IMR-90 (cell line): ENCODE measurements around the gene PRKCA.

Experiments
- BHLHE40 ChIP-seq: fragments of 150-350 bp; IDR thresholded peaks from 2 replicates; pipeline ENCODE4 v1.6.1; 2016; ENCODE audit warnings: mild to moderate bottlenecking, low read depth, low read length
- CEBPB ChIP-seq: IDR thresholded peaks from 2 replicates; pipeline ENCODE4 v1.6.1; 2012; ENCODE audit warnings: low read depth, low read length, improper control_type of control experiment
- CTCF ChIP-seq: conservative IDR thresholded peaks from 2 replicates; pipeline ENCODE4 v1.5.1; 2012; ENCODE audit warnings: mild to moderate bottlenecking, low read depth, low read length, improper control_type of control experiment
- FOS ChIP-seq: fragments of 150-350 bp; IDR thresholded peaks from 2 replicates; pipeline ENCODE4 v1.6.1; 2016; ENCODE audit warnings: low read depth, low read length
- MAFK ChIP-seq: IDR thresholded peaks from 2 replicates; pipeline ENCODE4 v1.6.1; 2012; ENCODE audit warnings: low read depth, low read length, improper control_type of control experiment
- POLR2A ChIP-seq: IDR thresholded peaks from 2 replicates; pipeline ENCODE4 v1.6.1; 2012; ENCODE audit warnings: mild to moderate bottlenecking, low read depth, low read length
- RAD21 ChIP-seq: IDR thresholded peaks from 2 replicates; pipeline ENCODE4 v1.6.1; 2012; ENCODE audit warnings: low read length, improper control_type of control experiment
- RCOR1 ChIP-seq: IDR thresholded peaks from 2 replicates; pipeline ENCODE4 v1.6.1; 2012; ENCODE audit warnings: mild to moderate bottlenecking, low read length, improper control_type of control experiment; ENCODE audit not compliant: insufficient replicate concordance
- USF2 ChIP-seq: fragments of 150-350 bp; IDR thresholded peaks from 2 replicates; pipeline ENCODE4 v1.6.1; 2017; ENCODE audit warnings: mild to moderate bottlenecking, antibody characterized with exemption, low read length, low read depth

- TF ChIP-seq MAFK = no peak
- no peak for TF ChIP-seq CTCF
- TF ChIP-seq POLR2A = no peak
- no peak for TF ChIP-seq BHLHE40
- TF ChIP-seq FOS = no peak
- TF ChIP-seq USF2 = no peak
- no peak for TF ChIP-seq RCOR1
- no peak for TF ChIP-seq RAD21
- TF ChIP-seq CEBPB = no peak
Observed at GRCh38 chr17:66547151-66547865, 244.9 kb downstream of the PRKCA start.
